CD4-positive, alpha-beta T cell treated with Interferon alpha-2 for 1 hour (primary cell): ENCODE results near the gene ANKRD18A.

ENCODE experiments used
- DNase-seq, 2 donors: peaks; one replicate each; pipeline ENCODE4 v3.0.0-alpha.2; 2020 to 2022

ANKRD18A gene

GRCh38 chr9:38527503-38527902 is 92.9 kb downstream of the ANKRD18A start:
- DNase-seq: no peak

GRCh38 chr9:38526591-38526990 is 93.8 kb downstream of the ANKRD18A start:
- DNase-seq: no peak

GRCh38 chr9:38523121-38523520 is 97.3 kb downstream of the ANKRD18A start:
- no peak for DNase-seq

- DNase-seq: no peak
These were observed 98.6 kb downstream of the ANKRD18A start for GRCh38 chr9:38521762-38522161.
